Sciatic nerve (tissue), 2 donors: ENCODE measurements around the gene HOXC13. TPM values are rescaled to one million over a fixed set of nuclear protein-coding genes. Genes with fewer than 3 reads are reported as not detected.

Experiments used
- ATAC-seq: fragments of 200-7000 bp; cut with Tn5 transposase; one replicate; pipeline ENCODE4 v1.9.1; 2020; ENCODE audit warnings: mild to moderate bottlenecking, moderate library complexity
- DNase-seq: peaks from one replicate; pipeline ENCODE4 v3.0.0-alpha.2; 2020; ENCODE audit warnings: low spot score
- intact Hi-C: fragments of 100-400 bp; cut with DNase I; formaldehyde crosslinking; loops from one replicate; pipeline ENCODE4 v1.14.2; 2022
- total RNA-seq: library from RNA; stranded (reverse); fragmentation: NEBNext Ultra II Directional; extraction: Animal tissue kit (Norgen Biotek cat#: 25700); gene quantifications from one replicate; pipeline ENCODE4 v1.2.1, GENCODE V29; 2021
- donor health status: DM: no; HTN: no; CAD: no.
- donor health status: DM: no; HTN: no; CAD: no.

Gene HOXC13
- total RNA-seq, 1 donor from 2014 or later: 0.22 TPM

DNA sequence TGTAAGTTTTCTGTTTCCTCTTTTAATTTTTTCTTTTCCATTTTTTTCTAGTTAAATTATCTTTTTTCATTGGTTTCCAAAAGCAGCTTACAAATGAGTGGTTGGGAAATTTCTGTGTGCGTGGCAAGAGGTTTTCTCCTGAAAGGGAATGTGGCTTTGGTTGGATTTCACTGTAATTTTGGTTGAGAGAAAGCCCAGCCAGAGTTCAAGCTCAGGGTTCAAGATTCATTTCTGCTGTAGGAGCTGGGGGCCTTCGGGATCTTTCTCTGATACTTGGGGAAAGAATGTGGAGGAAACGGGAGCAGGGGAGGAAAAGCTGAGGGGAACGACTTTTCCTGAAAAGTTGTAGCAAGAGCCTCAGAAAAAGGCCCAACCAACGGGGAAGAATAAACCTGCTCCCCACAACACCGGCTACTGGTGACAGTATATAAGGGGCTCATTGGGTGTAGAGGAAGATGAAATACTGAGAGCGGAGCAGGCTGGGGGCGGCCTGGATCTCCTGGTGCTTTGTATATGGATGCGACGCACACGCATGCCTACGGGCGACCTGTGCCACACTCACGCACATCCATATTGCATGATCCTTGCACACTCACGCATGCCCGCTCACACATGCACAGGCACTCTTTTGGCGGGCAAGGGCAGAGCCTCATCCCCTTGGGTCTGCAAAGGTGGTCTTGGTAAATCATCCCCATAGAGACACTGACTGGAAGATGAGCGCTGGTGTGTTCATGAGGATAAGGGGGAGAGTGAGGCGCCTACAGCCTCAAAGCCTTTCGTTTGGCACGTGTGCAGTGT is 48.3 kb downstream of the HOXC13 start:
- DNase-seq (no peak), ATAC-seq (no peak)
- intact Hi-C loops: loop anchor here (5.0 kb wide), 1 partner anchor 220 kb away; no protein-coding TSS in a partner anchor

DNA sequence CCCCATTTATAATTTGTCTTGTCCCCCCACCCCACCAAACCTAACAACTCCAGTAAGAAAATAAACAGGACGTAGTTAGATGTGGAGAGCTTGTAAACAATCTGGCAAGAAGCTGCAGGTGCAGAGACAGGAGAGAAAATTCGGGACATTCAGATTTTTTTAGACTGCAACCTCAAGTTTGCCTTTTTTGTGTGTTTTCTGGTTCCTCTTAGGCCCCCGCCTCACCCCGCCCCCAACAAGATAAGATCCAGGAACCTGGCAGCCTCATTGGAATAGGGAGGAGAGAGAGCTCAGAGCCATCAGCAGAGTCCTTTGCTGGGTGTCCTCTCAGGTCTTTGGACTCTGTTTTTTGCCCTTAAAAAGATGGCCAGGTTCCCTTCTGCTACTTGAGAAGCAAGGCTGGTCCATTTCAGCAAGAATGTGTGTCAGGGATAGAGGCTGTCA is 49.2 kb downstream of the HOXC13 start:
- DNase-seq: no peak
- no peak for ATAC-seq
- intact Hi-C loops: loop anchor here (5.0 kb wide), 1 partner anchor 219 kb away; no protein-coding TSS in a partner anchor

DNA sequence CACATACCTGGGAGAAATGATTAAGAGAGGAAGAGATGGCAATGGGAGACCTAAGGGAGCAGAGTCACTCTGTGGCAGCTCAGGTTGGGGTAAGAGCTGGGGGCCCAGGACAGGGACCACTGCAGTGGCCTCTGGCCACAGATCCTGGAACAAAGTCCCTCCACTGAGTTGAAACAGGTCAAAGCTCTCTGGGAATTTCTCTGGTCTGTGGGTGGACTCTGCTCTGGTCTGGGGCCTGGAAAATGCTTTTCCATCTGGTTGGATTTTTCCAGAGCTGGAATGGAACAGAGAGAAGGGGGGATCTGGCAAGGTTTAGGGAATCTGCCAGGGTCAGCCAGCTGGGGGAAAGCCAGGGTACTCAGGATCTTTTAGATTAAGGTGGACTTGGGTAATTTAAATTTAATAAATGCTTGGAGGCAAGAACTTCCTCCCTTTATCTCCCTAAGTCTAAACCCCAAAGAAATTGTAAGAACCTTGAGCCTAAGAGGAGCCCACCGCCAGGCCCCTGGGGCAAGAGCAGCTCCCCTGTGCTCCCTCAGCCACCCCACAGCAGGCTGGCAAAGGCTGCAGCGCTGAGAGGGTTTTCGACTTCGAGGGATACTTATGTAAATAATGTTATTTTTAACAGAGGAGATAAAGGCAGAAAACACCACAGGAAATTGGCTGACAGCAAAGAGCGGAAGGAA is 50.1 kb downstream of the HOXC13 start:
- ATAC-seq (no peak), DNase-seq (no peak)
- intact Hi-C loops: loop anchor here (5.0 kb wide), 1 partner anchor 219 kb away; no protein-coding TSS in a partner anchor

DNA sequence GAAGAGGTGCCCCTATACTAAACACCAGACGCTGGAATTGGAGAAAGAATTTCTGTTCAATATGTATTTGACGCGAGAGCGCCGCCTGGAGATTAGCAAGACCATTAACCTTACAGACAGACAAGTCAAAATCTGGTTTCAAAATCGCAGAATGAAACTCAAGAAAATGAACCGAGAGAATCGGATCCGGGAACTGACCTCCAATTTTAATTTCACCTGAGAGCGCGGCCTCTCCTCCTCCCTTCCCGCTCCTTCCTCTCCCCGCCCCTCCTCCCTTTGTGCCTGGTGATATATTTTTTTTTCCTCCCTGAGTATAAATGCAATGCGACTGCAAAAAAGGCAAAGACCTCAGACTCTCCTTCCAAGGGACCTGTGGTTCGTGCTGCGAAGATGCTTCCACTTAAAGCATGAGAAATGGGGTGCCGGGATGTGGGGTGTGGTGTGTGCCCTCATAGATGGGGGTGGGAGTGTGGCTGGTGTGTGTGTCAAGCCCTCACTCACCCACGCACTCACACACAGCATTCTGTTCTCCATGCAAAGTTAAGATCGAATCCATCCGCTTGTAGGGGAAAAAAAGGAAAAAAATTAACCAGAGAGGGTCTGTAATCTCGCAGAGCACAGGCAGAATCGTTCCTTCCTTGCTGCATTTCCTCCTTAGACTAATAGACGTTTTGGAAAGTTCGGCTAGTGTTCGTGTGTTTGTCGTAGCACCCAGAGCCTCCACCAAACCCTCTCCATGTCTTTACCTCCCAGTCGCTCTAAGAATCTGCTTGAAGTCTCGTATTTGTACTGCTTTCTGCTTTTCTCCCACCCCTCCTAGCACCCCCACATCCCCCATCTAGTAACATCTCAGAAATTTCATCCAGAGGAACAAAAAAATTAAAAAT is 50.8 kb downstream of the HOXC13 start:
- intact Hi-C loops: loop anchor here (5.0 kb wide), 1 partner anchor 218 kb away; no protein-coding TSS in a partner anchor
- ATAC-seq (no peak), DNase-seq (peak; percentile 76)

DNA sequence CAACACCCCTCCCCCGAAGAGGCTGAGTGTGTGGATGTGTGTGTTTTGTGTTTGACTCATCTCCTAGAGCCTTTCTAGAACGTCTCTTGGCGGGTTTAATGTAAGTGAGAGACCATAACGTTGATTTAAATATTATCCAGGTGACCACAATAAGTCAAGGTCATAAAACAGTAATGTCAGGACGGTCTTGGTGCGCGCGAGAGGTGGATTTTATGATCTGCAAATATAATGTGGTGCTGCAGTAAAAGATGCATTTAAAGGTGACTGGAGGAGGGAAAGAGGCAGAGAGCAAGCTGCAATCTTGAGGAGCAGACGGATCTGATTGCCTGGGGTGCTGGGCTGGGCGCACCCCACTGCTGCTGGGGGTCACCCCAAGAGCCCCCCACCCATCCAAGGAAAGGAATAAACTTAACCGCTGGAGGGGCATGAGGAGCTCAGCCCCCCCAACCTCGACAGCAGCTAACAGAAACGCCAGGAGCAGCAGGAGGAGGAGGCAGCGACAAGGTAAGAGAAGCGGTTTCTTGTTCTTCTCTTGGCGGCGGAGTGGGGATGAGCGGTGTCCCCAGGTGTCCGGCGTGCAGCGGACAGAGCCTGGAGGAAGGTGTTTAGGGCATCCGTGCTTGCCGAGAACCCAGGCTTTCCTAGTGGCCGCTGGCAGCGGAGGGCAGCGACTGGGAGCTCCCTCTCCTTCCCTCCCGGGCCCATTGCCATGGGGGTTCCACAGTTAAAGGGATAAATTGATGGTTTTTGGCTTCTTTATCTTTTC is 51.9 kb downstream of the HOXC13 start:
- DNase-seq: no peak
- intact Hi-C loops: no loop called here
- no peak for ATAC-seq

DNA sequence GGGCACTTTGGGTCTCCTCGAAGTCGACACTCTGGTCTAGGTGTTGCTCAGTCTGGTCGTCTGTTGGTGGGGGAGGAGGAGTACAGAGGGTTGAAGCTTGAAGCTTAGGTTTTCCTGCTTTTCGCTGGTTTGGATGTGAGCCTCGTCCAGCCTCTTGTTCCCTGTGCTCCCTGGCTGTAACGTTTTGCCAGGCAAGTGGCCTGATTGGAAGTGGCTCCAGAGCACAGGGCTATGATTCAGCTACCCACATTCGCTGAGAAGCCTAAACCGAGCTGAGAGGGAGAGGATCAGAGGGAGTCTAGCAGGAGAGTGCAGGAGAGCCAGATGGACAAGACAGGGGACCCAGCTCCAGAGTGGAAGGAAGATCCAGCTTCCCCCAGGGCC is 52.4 kb downstream of the HOXC13 start:
- ATAC-seq (peak; percentile 13), DNase-seq (no peak)
- intact Hi-C loops: no loop called here

DNA sequence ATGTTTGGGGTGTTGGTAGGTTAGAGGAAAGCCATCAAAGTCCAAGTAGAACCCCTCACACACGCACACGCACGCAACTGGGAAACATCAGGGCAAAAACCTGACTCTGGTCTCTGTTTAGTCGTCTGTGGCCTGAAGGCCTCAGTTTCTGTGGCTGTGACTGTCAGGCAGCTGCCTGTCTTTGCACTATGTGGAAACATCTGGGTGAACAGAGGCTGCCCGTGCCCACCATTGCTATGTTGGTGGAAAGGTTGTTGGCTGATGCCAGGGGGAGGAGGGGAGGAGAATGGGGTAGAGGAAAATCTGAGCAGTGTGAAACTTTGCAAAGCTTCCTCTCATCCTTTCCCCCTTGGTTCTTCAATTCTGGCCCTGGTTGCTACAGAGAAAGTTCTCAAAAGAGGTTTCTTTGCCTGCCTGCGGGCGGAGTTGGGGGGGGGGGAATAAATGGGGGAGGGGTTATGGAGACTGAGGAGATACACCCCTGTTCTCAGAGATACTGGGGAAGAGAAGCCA is 53.8 kb downstream of the HOXC13 start:
- DNase-seq (no peak), ATAC-seq (no peak)
- intact Hi-C loops: no loop called here

DNA sequence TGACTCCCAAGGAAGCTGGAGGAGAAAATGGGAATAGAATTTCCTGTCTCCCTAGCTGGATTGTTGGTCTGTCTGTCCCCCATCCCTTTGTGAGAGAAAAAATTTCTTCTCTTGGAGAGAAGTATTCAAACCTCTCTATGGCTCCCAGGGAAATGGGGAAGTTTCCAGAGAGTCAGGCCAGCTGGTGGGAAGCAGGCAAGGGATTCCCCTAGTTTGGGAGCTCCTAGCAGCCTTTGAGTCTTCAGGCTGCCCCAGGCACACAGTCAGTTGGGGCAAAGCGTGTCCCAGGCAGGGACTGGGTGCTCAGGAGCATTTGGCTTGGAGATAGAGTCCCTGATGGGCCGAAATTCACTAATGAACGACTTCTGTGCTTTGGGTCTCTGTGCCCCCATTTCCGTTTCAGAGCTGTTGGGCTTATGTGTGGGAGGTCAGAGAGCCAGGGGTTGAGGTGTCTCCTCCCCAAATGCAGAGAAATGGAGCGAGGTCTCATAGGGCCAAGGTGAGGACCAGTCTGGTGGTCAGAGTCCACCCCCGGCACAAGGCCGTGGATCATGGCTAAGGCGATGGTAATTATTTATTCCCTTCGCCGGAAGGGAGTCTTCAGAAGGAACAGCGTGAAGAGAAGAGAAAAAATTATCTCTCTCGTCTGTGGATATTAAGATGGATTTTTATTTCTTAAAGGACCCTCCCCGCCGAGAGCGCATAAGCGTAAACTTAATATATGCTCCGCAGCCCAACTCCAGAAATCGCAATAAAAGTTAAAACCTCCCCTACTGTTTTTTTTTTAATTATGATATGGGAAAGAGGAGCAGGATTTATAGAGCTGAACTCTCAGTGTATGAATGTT is 54.8 kb downstream of the HOXC13 start:
- intact Hi-C loops: no loop called here
- ATAC-seq (no peak), DNase-seq (no peak)

DNA sequence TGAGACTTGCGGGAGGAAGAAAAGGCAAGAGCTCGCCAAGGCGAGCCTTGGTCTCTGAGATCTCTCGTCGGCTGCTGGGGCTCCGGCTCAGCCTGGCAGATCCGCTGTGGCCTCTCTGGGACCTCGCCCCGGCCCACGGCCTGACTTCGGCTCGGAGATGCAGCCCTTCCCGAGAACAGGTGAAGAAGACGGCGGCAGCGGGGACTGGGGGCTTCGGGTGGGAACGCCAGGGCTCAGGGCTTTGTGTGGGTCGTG is 55.3 kb downstream of the HOXC13 start:
- no peak for ATAC-seq
- DNase-seq: no peak
- intact Hi-C loops: no loop called here

DNA sequence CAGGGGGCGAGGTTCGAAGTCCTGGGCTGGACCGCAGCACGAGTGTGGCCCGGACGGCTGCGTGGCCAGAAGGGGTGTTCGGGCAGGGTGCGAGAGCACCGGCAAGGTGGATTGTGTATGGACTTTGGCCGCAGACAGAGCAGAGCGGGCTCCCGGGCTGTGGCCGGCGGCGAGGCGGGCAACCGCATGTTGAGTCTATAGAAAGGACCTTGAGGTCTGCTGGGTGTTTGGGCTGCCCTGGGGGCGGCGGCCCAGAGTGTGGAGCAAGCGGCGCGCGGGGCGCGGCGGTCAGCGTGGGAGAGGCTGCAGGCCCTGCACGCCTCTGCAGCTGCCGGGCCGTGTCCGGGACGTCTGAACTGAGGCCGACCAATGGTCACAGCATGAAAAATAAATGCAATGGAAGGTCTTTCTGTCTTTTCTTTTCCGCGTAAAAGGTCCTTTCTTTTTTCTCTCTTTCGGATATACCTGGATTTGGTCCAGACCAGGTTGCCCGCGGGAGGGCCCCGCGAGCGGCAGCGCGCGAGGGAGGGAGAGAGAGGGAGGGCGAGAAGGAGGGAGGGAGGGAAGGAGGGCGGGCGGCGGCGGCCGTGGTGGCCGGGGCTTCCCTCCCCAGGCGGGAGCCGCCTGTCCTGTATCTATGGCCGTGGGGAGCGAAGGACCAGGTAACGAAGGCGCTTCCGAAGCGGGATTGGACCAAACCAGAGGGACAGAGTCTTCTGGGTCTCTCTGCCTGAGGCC is 55.8 kb downstream of the HOXC13 start:
- ATAC-seq: peak; percentile 31
- intact Hi-C loops: no loop called here
- DNase-seq: no peak

DNA sequence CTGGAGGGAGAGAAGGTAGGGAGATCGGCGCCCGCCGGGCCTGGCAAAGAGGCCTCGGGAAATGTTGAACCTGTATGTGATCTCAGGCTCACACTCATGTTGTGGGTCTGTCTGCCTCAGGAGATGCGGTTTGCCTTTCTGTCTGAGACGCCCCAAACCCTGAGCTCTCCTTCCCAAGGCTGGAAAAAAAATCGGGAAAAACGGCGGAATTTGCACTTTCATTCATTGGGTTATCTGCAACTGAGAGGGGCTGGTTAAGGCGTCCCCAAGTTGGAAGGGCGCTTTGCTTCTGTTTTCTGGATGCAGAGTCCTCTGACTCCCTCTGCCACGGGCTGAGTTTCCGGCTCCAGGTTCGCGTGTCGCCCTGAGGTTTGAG is 56.4 kb downstream of the HOXC13 start:
- ATAC-seq: no peak
- intact Hi-C loops: no loop called here

DNA sequence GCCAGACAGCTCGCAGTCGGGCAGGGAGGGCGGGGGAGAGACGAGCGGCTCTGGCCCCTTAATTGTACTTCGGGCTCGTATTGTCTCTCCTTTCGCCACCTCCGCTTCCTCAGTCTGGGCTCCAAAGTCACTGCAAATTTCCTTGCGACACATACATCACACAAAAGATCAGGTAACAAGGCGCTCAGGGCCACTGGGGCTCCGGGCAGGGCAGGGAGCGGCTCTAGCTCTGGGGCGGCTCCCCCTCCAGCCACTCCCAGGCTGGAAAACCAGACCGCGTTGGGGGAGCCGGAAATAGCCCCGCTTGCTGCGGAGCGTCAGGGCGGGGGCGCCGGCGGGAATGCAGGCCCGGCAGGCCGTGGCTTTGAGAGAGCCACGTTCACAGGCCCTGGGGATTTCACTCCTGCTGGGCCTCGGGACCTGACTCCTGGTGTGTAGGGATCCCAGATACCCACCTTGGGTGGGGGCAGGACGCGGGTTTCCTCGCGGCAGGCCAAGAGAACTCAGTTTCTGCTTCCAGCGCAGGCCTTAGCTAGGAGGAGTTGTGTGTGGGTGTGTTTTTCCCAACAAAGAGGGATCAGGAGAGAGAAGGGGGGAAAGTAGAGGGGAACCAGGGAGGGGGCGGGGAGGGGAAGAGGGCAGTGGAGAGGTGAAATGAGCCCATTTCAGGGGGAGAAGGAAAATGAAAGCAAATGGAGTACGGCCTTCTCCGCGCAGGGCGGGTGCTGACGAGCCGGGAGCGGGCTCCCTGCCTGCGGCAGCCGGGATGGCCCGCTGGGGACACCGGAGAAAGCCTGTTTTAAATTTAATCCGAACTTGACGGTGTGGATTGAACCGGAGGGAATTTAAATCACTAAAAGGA is 57.0 kb downstream of the HOXC13 start:
- peak; percentile 81 for ATAC-seq
- DNase-seq: no peak
- intact Hi-C loops: no loop called here

More for the DNA sequence above, 56.4 kb downstream of the HOXC13 start:
- DNase-seq: no peak
